ENCODE measurements around the gene NRL. TPM values are rescaled to one million over a fixed set of nuclear protein-coding genes. Genes with fewer than 3 reads are reported as not detected.
"Not testable (repeated sequence)": the region's sequence is repeated elsewhere in the genome, so short reads cannot be mapped to it uniquely, and the experiment has no call there.

The NRL gene
- total RNA-seq, 1 donor from 2014 or later: 1.2 TPM

- not testable (repeated sequence) for FAIRE-seq; DNase-seq (ENCODE audit: low spot score in 2 of 2)
Observed at GRCh38 chr14:24035769-24036168, 79.0 kb downstream of the NRL start.

GRCh38 chr14:24032727-24033418, 81.9 kb downstream of the NRL start:
- no peak for DNase-seq (ENCODE audit: low spot score in 2 of 2)
- no peak for FAIRE-seq

GRCh38 chr14:24031331-24031730, 83.4 kb downstream of the NRL start:
- FAIRE-seq: not testable (repeated sequence)

GRCh38 chr14:24029687-24030086, 85.1 kb downstream of the NRL start:
- FAIRE-seq; DNase-seq (ENCODE audit: low spot score in 2 of 2): not testable (repeated sequence)

More at GRCh38 chr14:24031331-24031730, 83.4 kb downstream of the NRL start:
- DNase-seq (ENCODE audit: low spot score in 2 of 2): not testable (repeated sequence)

Small RNA genes lying within 50 kb of the gene (small RNA-seq; reads per million reads assigned to genes)
- gene RNA5SP383: 0.08 reads per million

Other genes with a start within 250 kb of the NRL start
- gene DHRS4, start 161.2 kb downstream of the NRL start, total RNA-seq: 7.3 TPM
- gene DHRS4L2, start 126.0 kb downstream of the NRL start, total RNA-seq: 3.3 TPM
- gene CARMIL3, start 62.9 kb downstream of the NRL start, total RNA-seq: 18.8 TPM
- gene CPNE6, start 43.4 kb downstream of the NRL start, total RNA-seq: 35.5 TPM
- 1.6 TPM for gene PCK2, start 20.6 kb downstream of the NRL start, total RNA-seq
- 56.7 TPM for gene DCAF11, start 172 bp downstream of the NRL start, total RNA-seq
- 0.41 TPM for gene FITM1, start 15.7 kb upstream of the NRL start, total RNA-seq
- gene PSME1, start 21.2 kb upstream of the NRL start, total RNA-seq: 20.4 TPM
- 8.6 TPM for gene EMC9, start 26.6 kb upstream of the NRL start, total RNA-seq
- 25.7 TPM for gene PSME2, start 31.7 kb upstream of the NRL start, total RNA-seq
- 23.2 TPM for gene RNF31, start 32.5 kb upstream of the NRL start, total RNA-seq
- gene IRF9, start 46.3 kb upstream of the NRL start, total RNA-seq: 12.2 TPM
- 15.1 TPM for gene REC8, start 57.1 kb upstream of the NRL start, total RNA-seq
- 12.6 TPM for gene IPO4, start 73.9 kb upstream of the NRL start, total RNA-seq
- gene TM9SF1, start 80.5 kb upstream of the NRL start, total RNA-seq: 9.8 TPM
- gene TSSK4, start 90.7 kb upstream of the NRL start, total RNA-seq: not detected
- gene CHMP4A, start 98.5 kb upstream of the NRL start, total RNA-seq: 40.4 TPM
- gene MDP1, start 101.1 kb upstream of the NRL start, total RNA-seq: 18.8 TPM
- gene NEDD8, start 117.4 kb upstream of the NRL start, total RNA-seq: 62.8 TPM
- 51.8 TPM for gene GMPR2, start 118.0 kb upstream of the NRL start, total RNA-seq
- 42.4 TPM for gene TINF2, start 127.7 kb upstream of the NRL start, total RNA-seq
- 0.82 TPM for gene TGM1, start 148.2 kb upstream of the NRL start, total RNA-seq
- 25.7 TPM for gene RABGGTA, start 156.6 kb upstream of the NRL start, total RNA-seq
- 8.2 TPM for gene DHRS1, start 184.8 kb upstream of the NRL start, total RNA-seq
- gene NOP9, start 184.9 kb upstream of the NRL start, total RNA-seq: 22.8 TPM
- gene CIDEB, start 193.0 kb upstream of the NRL start, total RNA-seq: 2.0 TPM
- 1.6 TPM for gene LTB4R2, start 195.2 kb upstream of the NRL start, total RNA-seq
- 1.2 TPM for gene LTB4R, start 196.6 kb upstream of the NRL start, total RNA-seq
- 0.82 TPM for gene ADCY4, start 220.1 kb upstream of the NRL start, total RNA-seq
- gene RIPK3, start 225.0 kb upstream of the NRL start, total RNA-seq: under 0.01 TPM